Calu3 (cell line): ENCODE data around the gene MEGF9. TPM values are rescaled to one million over a fixed set of nuclear protein-coding genes. Genes with fewer than 3 reads are reported as not detected.

Source experiments
- BruUV-seq: library from RNA; stranded (reverse); fragments of 400-500 nt; replicated peaks from 2 replicates; lab custom pipeline; 2021; lab: Mats Ljungman, UMichigan
- CTCF ChIA-PET: fragments of 300-600 bp; sonication (Branson Sonifier 250); formaldehyde crosslinking; loops from one replicate; lab custom pipeline; 2022; ENCODE audit warnings: antibody characterized with exemption; lab: Charles Lee
- DNase-seq: peaks from one replicate; pipeline ENCODE4 v3.0.0; 2022
- H3K27ac Mint-ChIP-seq: one replicate; pipeline ENCODE4 v1.8.0; 2022; ENCODE audit warnings: mixed read lengths; ENCODE audit not compliant: unreplicated experiment
- H3K27me3 Mint-ChIP-seq: one replicate; pipeline ENCODE4 v1.8.0; 2022; ENCODE audit warnings: mixed read lengths; ENCODE audit not compliant: unreplicated experiment
- H3K36me3 Mint-ChIP-seq: one replicate; pipeline ENCODE4 v1.8.0; 2022; ENCODE audit warnings: mild to moderate bottlenecking, moderate library complexity, mixed read lengths; ENCODE audit not compliant: insufficient read depth, unreplicated experiment
- H3K4me1 Mint-ChIP-seq: one replicate; pipeline ENCODE4 v1.8.0; 2022; ENCODE audit warnings: mild to moderate bottlenecking, low read depth, mixed read lengths; ENCODE audit not compliant: unreplicated experiment
- H3K4me3 Mint-ChIP-seq: one replicate; pipeline ENCODE4 v1.8.0; 2022; ENCODE audit warnings: mild to moderate bottlenecking, low read depth, moderate library complexity, mixed read lengths; ENCODE audit not compliant: unreplicated experiment
- H3K9me3 Mint-ChIP-seq: one replicate; pipeline ENCODE4 v1.8.0; 2022; ENCODE audit warnings: low read depth, mixed read lengths; ENCODE audit not compliant: unreplicated experiment
- intact Hi-C: fragments of 100-400 bp; cut with micrococcal nuclease; formaldehyde crosslinking; loops from one replicate; pipeline ENCODE4 v1.10.0; 2022; ENCODE audit not compliant: unreplicated experiment
- total RNA-seq: library from RNA; stranded (reverse); gene quantifications from 2 replicates; pipeline ENCODE4 v1.2.3, GENCODE V29; 2022
- TF ChIP-seq, protein P1 (sequence below): fragments of 200-600 bp; IDR thresholded peaks from one replicate; pipeline ENCODE4 v1.8.0; 2022; ENCODE audit warnings: antibody characterized with exemption; ENCODE audit not compliant: unreplicated experiment

MEGF9 gene
- total RNA-seq, 1 experiment from 2014 or later: 7.1 TPM

DNA sequence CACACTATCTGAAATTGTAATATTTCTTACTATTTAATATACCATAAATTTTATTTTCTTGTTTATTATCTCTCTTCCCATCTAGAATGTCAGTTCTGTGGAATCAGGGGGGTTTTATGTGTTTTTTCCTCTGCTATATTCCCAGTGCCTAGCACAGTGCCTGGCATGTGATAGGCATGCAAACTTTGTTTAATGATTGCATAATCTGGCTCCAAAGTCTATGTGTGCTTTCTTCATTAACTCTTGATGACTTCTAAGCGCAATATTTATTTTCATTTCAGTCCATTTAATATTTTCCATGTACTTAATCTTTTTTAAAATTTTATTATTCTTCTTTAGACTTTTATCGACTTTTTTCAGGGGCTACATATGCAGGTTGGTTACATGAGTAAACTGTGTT lies 73.9 kb downstream of the MEGF9 start:
- Mint-ChIP-seq H3K4me3 (no peak overlapping the region), H3K4me1 (no peaks in the 10 kb centered on the region), H3K9me3 (peaks cover 3% of the 10 kb centered on the region), H3K27me3 (no peaks in the 10 kb centered on the region), H3K27ac (no peak overlapping the region), H3K36me3 (no peaks in the 10 kb centered on the region)
- DNase-seq: no peak
- CTCF ChIA-PET: no interaction called here
- BruUV-seq: no TSS peak
- TF ChIP-seq, protein P1, sequence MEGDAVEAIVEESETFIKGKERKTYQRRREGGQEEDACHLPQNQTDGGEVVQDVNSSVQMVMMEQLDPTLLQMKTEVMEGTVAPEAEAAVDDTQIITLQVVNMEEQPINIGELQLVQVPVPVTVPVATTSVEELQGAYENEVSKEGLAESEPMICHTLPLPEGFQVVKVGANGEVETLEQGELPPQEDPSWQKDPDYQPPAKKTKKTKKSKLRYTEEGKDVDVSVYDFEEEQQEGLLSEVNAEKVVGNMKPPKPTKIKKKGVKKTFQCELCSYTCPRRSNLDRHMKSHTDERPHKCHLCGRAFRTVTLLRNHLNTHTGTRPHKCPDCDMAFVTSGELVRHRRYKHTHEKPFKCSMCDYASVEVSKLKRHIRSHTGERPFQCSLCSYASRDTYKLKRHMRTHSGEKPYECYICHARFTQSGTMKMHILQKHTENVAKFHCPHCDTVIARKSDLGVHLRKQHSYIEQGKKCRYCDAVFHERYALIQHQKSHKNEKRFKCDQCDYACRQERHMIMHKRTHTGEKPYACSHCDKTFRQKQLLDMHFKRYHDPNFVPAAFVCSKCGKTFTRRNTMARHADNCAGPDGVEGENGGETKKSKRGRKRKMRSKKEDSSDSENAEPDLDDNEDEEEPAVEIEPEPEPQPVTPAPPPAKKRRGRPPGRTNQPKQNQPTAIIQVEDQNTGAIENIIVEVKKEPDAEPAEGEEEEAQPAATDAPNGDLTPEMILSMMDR: no peak
- intact Hi-C loops: no loop called here

DNA sequence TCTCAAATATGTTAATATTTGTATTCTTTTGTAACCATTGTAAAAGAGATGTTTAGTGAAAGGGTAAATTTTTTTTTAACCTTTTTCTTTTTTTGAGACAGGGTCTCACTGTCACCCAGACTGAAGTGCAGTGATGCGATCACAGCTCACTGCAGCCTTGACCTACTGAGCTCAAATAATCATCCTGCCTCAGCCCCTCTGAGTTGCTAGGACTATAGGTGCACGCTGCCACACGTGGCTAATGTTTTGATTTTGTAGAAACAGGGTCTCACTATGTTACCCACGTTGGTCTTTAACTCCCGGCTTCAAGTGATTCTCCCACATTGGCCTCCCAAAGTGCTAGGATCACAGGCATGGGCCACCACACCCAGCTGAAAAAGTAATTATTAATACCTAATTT lies 76.4 kb downstream of the MEGF9 start:
- Mint-ChIP-seq H3K27me3 (no peaks in the 10 kb centered on the region), H3K4me3 (no peak overlapping the region), H3K36me3 (no peaks in the 10 kb centered on the region), H3K4me1 (no peaks in the 10 kb centered on the region), H3K9me3 (peaks cover 4% of the 10 kb centered on the region), H3K27ac (no peak overlapping the region)
- intact Hi-C loops: no loop called here
- CTCF ChIA-PET: no interaction called here
- no TSS peak for BruUV-seq
- TF ChIP-seq, protein P1: no peak
- no peak for DNase-seq

DNA sequence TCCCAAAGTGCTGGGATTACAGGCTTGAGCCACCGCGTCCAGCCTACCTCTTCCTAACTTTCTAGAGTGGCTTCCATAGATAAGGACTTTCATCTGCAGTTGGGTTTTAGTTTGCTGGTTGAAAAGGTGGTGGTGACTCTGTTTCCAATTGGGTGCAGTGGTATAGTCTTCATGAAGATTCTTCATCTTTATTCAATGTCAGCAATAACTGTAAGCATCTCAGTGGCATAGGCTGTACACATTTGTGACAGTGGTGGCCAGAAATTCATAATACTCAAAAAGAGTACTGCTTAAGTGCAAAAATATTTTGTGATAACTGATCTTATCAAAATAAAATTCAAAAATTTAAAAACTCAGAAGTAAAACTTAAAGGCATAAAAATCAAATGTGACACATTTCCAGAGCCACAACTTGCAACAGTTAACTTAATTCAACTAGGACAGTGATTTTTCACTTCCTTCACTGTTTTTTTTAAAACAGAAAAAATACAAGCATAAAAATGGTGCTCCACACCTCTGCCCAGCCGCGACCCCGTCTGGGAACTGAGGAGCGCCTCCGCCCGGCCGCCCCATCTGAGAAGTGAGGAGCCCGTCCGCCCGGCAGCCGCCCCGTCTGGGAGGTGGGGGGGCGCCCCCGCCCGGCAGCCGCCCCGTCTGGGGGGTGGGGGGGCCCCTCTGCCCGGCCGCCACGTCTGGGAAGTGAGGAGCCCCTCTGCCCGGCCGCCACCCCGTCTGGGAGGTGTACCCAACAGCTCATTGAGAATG lies 77.9 kb downstream of the MEGF9 start:
- intact Hi-C loops: no loop called here
- DNase-seq: no peak

DNA sequence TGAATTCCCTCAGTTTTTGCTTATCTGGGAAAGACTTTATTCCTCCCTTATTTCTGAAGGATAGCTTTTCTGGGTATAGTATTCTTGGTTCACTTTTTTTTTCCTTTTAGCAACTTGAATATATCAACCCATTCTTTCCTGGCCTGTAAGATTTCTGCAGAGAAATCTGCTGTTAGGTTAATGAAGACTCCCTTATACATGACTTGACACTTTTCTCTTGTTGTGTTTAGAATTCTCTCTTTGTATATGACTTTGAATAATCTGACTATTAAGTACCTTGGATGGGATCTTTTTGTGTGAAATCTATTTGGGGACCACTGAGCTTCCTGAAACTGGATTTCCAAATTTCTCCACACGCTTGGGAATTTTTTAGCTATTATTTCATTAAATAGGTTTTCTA lies 79.3 kb downstream of the MEGF9 start:
- no TSS peak for BruUV-seq
- CTCF ChIA-PET: no interaction called here
- TF ChIP-seq, protein P1: no peak
- intact Hi-C loops: no loop called here
- no peaks in the 10 kb centered on the region for H3K36me3 Mint-ChIP-seq
- DNase-seq: no peak
- no peak overlapping the region for H3K4me3 Mint-ChIP-seq
- H3K9me3 Mint-ChIP-seq: peaks cover 4% of the 10 kb centered on the region
- H3K27ac Mint-ChIP-seq: no peak overlapping the region
- H3K27me3 Mint-ChIP-seq: no peaks in the 10 kb centered on the region
- H3K4me1 Mint-ChIP-seq: no peaks in the 10 kb centered on the region

More for the DNA sequence above, 77.9 kb downstream of the MEGF9 start:
- TF ChIP-seq, protein P1: no peak
- no peak overlapping the region for H3K4me3 Mint-ChIP-seq
- peaks cover 4% of the 10 kb centered on the region for H3K9me3 Mint-ChIP-seq
- no peaks in the 10 kb centered on the region for H3K36me3 Mint-ChIP-seq
- no peaks in the 10 kb centered on the region for H3K27me3 Mint-ChIP-seq
- no peaks in the 10 kb centered on the region for H3K4me1 Mint-ChIP-seq
- no TSS peak for BruUV-seq
- H3K27ac Mint-ChIP-seq: no peak overlapping the region
- CTCF ChIA-PET: no interaction called here
